Measurements from ENCODE around the gene RABEPK. TPM values are rescaled to one million over a fixed set of nuclear protein-coding genes. Genes with fewer than 3 reads are reported as not detected.
A peak's percentile ranks its signal among the peaks of the same experiment; 100 is the strongest.

Gene RABEPK
- total and polyA plus RNA-seq, 2 donors from 2014 or later = 12.6 to 24.8 TPM

GRCh38 chr9:125183054-125183453 is 17.3 kb upstream of the RABEPK start:
- intact Hi-C loops (cut with DNase I) = no loop called here
- Histone ChIP-seq H3K36me3 (ENCODE audit: control insufficient read depth in 2 of 3, insufficient read depth in 3 of 3, low read length in 3 of 3) (no peaks in the 10 kb centered on the region), H3K4me1 (ENCODE audit: control insufficient read depth in 2 of 3, insufficient read depth in 2 of 3, low read depth in 1 of 3, low read length in 3 of 3) (peaks cover 0 to 4% (median 0%) of the 10 kb centered on the region in 3 donors), H3K4me3 (ENCODE audit: low read length in 3 of 3) (no peak overlapping the region), H3K27ac (ENCODE audit: low read depth in 2 of 2, low read length in 2 of 2) (no peak overlapping the region), H3K9me3 (ENCODE audit: control insufficient read depth in 2 of 3, insufficient read depth in 1 of 3, low read length in 3 of 3) (no peaks in the 10 kb centered on the region), H3K27me3 (ENCODE audit: control insufficient read depth, insufficient read depth, low read length) (no peaks in the 10 kb centered on the region), H3K9ac (ENCODE audit: low read length in 3 of 3) (no peak overlapping the region)
- TF ChIP-seq CTCF (IDR thresholded peaks at IDR 0.05; ENCODE audit: borderline replicate concordance, extremely low read depth, insufficient read depth) = no peak
- no peak for FAIRE-seq
- no peak for DNase-seq

GRCh38 chr9:125183561-125183960 is 16.8 kb upstream of the RABEPK start:
- TF ChIP-seq CTCF (IDR thresholded peaks at IDR 0.05; ENCODE audit: borderline replicate concordance, extremely low read depth, insufficient read depth) = no peak
- H3K4me1 ChIP-seq (ENCODE audit: control insufficient read depth in 2 of 3, insufficient read depth in 2 of 3, low read depth in 1 of 3, low read length in 3 of 3) = peaks cover 0 to 4% (median 0%) of the 10 kb centered on the region in 3 donors
- no peak overlapping the region for H3K27ac ChIP-seq (ENCODE audit: low read depth in 2 of 2, low read length in 2 of 2)

GRCh38 chr9:125189011-125189360 is 11.4 kb upstream of the RABEPK start:
- FAIRE-seq (no peak), DNase-seq (peak in 2 of 5 donors; percentile 39 to 84)
- TF ChIP-seq CTCF (IDR thresholded peaks at IDR 0.05; ENCODE audit: borderline replicate concordance, extremely low read depth, insufficient read depth) = no peak

More at GRCh38 chr9:125183561-125183960, 16.8 kb upstream of the RABEPK start:
- FAIRE-seq = no peak
- no peak for DNase-seq
- Histone ChIP-seq H3K27me3 (ENCODE audit: control insufficient read depth, insufficient read depth, low read length) (no peaks in the 10 kb centered on the region), H3K36me3 (ENCODE audit: control insufficient read depth in 2 of 3, insufficient read depth in 3 of 3, low read length in 3 of 3) (no peaks in the 10 kb centered on the region), H3K9ac (ENCODE audit: low read length in 3 of 3) (no peak overlapping the region), H3K4me3 (ENCODE audit: low read length in 3 of 3) (no peak overlapping the region), H3K9me3 (ENCODE audit: control insufficient read depth in 2 of 3, insufficient read depth in 1 of 3, low read length in 3 of 3) (no peaks in the 10 kb centered on the region)
- intact Hi-C loops (cut with DNase I) = no loop called here

More at GRCh38 chr9:125189011-125189360, 11.4 kb upstream of the RABEPK start:
- H3K36me3 ChIP-seq (ENCODE audit: control insufficient read depth in 2 of 3, insufficient read depth in 3 of 3, low read length in 3 of 3) = no peaks in the 10 kb centered on the region
- peaks cover 0 to 9% (median 5%) of the 10 kb centered on the region in 3 donors for H3K4me1 ChIP-seq (ENCODE audit: control insufficient read depth in 2 of 3, insufficient read depth in 2 of 3, low read depth in 1 of 3, low read length in 3 of 3)
- intact Hi-C loops (cut with DNase I) = no loop called here
- H3K9ac ChIP-seq (ENCODE audit: low read length in 3 of 3) = peak overlapping the region; percentile 75 to 99 (median 91)
- H3K4me3 ChIP-seq (ENCODE audit: low read length in 3 of 3) = peak overlapping the region; percentile 82 to 94 (median 92)
- H3K9me3 ChIP-seq (ENCODE audit: control insufficient read depth in 2 of 3, insufficient read depth in 1 of 3, low read length in 3 of 3) = no peaks in the 10 kb centered on the region
- no peaks in the 10 kb centered on the region for H3K27me3 ChIP-seq (ENCODE audit: control insufficient read depth, insufficient read depth, low read length)
- H3K27ac ChIP-seq (ENCODE audit: low read depth in 2 of 2, low read length in 2 of 2) = peak overlapping the region; percentile 88

Data from kidney (tissue), 14 donors.